Gastrocnemius medialis (tissue), 4 donors: ENCODE measurements around the gene KANK2.

ENCODE experiments used
- POLR2A ChIP-seq, 2 donors: fragments of 450-650 bp; IDR thresholded peaks; one replicate each; pipeline ENCODE4 v1.6.1; 2017; ENCODE audit warnings: antibody characterized with exemption in 2 of 2, mild to moderate bottlenecking in 2 of 2, moderate library complexity in 2 of 2
- TF ChIP-seq, protein P1 (sequence below), 5 experiments: fragments of 450-650 bp in 3 of 5; fragments of 200-600 bp in 2 of 5; sonication (generic) in 2 of 5; IDR thresholded peaks in 4 of 5; conservative IDR thresholded peaks in 1 of 5; 1 replicate in 4 of 5; 2 replicates in 1 of 5; pipeline ENCODE4 v1.5.1; 2016 to 2019; ENCODE audit warnings: antibody characterized with exemption in 5 of 5, mild to moderate bottlenecking in 3 of 5, moderate library complexity in 3 of 5

DNA sequence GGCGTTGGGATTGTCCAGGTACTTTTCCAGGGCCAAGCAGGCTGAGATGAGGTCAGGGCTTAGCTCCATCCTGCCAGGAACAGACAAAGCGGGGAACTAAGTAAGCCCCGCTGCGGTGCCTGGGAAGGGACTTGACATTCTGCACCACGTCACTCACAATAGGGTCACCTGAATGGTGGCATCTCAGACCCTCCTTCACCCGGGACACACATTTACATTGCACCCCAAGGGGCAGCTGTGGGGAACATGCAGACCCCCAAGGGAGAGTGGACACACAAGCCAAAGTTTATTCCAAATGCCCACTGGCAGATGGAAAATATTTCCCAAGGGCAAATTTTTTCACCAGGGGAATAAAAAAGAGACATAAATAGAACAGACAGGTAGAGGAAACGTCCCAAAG lies 21.4 kb downstream of the KANK2 start:
- TF ChIP-seq, protein P1, sequence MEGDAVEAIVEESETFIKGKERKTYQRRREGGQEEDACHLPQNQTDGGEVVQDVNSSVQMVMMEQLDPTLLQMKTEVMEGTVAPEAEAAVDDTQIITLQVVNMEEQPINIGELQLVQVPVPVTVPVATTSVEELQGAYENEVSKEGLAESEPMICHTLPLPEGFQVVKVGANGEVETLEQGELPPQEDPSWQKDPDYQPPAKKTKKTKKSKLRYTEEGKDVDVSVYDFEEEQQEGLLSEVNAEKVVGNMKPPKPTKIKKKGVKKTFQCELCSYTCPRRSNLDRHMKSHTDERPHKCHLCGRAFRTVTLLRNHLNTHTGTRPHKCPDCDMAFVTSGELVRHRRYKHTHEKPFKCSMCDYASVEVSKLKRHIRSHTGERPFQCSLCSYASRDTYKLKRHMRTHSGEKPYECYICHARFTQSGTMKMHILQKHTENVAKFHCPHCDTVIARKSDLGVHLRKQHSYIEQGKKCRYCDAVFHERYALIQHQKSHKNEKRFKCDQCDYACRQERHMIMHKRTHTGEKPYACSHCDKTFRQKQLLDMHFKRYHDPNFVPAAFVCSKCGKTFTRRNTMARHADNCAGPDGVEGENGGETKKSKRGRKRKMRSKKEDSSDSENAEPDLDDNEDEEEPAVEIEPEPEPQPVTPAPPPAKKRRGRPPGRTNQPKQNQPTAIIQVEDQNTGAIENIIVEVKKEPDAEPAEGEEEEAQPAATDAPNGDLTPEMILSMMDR (IDR thresholded peaks at IDR 0.05 in 4 of 5, conservative IDR thresholded peaks at IDR 0.05 in 1 of 5), result no peak
- TF ChIP-seq POLR2A (IDR thresholded peaks at IDR 0.05), result no peak
